Measurements from ENCODE around the gene SMYD3.

The SMYD3 gene

DNA sequence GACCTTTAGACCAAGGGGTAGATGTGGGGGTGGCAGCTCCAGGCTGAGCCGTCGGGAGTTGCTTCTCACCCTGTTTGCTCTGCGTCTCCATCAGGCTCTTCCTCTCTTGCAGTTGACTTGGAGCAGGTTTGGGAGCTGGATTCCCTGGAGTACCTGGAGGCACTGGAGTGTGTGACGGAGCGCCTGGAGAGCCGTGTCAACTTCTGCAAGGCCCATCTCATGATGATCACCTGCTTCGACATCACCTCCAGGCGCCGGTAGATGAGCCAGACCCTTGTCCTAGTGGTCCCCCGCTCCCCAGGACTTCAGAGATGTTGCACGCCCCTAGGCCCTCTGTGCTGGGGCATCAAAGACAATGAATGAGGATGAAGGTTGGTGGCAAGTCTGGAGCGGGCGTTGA, 804.7 kb downstream of the SMYD3 start:
- ChIA-PET POLR2A (no interaction called here), CTCF (no interaction called here)
- TF ChIP-seq ZNF384 (IDR thresholded peaks at IDR 0.05) (no peak), ARNT (IDR thresholded peaks at IDR 0.05) (no peak), BHLHE40 (IDR thresholded peaks at IDR 0.05; ENCODE audit: borderline replicate concordance) (no peak), CTBP1 (IDR thresholded peaks at IDR 0.05; ENCODE audit: borderline replicate concordance) (no peak), FOXK2 (IDR thresholded peaks at IDR 0.05) (no peak), L3MBTL2 (conservative IDR thresholded peaks at IDR 0.05) (no peak), ELF4 (IDR thresholded peaks at IDR 0.05) (no peak), FOXM1 (IDR thresholded peaks at IDR 0.05; ENCODE audit: borderline replicate concordance) (no peak), FOXA1 (IDR thresholded peaks at IDR 0.05) (no peak), HDGF (IDR thresholded peaks at IDR 0.05; ENCODE audit: borderline replicate concordance) (no peak), NFRKB (IDR thresholded peaks at IDR 0.05) (no peak), TARDBP (IDR thresholded peaks at IDR 0.05) (no peak), PKNOX1 (IDR thresholded peaks at IDR 0.05) (no peak), LEF1 (IDR thresholded peaks at IDR 0.05; ENCODE audit: borderline replicate concordance) (no peak), SUZ12 (IDR thresholded peaks at IDR 0.05) (no peak), SP1 (IDR thresholded peaks at IDR 0.05) (no peak)
- no peak for DNase-seq (ENCODE audit: extremely low spot score)

- CTCF ChIA-PET: no interaction called here
- TF ChIP-seq FOXM1 (IDR thresholded peaks at IDR 0.05; ENCODE audit: borderline replicate concordance): no peak
- no peak for TF ChIP-seq FOXA1 (IDR thresholded peaks at IDR 0.05)
- no peak for TF ChIP-seq L3MBTL2 (conservative IDR thresholded peaks at IDR 0.05)
- TF ChIP-seq NFRKB (IDR thresholded peaks at IDR 0.05): no peak
- no peak for TF ChIP-seq ARNT (IDR thresholded peaks at IDR 0.05)
- TF ChIP-seq ZNF384 (IDR thresholded peaks at IDR 0.05): no peak
- TF ChIP-seq HDGF (IDR thresholded peaks at IDR 0.05; ENCODE audit: borderline replicate concordance): no peak
- TF ChIP-seq CTBP1 (IDR thresholded peaks at IDR 0.05; ENCODE audit: borderline replicate concordance): no peak
- TF ChIP-seq FOXK2 (IDR thresholded peaks at IDR 0.05): no peak
- no peak for TF ChIP-seq PKNOX1 (IDR thresholded peaks at IDR 0.05)
- TF ChIP-seq LEF1 (IDR thresholded peaks at IDR 0.05; ENCODE audit: borderline replicate concordance): no peak
- TF ChIP-seq TARDBP (IDR thresholded peaks at IDR 0.05): no peak
- no peak for DNase-seq (ENCODE audit: extremely low spot score)
- POLR2A ChIA-PET: no interaction called here
These were observed 805.4 kb downstream of the SMYD3 start for GRCh38 chr1:245701631-245702030.

- ChIA-PET CTCF (no interaction called here), POLR2A (no interaction called here)
- DNase-seq (ENCODE audit: extremely low spot score): no peak
- TF ChIP-seq L3MBTL2 (conservative IDR thresholded peaks at IDR 0.05) (no peak), CTBP1 (IDR thresholded peaks at IDR 0.05; ENCODE audit: borderline replicate concordance) (no peak), PKNOX1 (IDR thresholded peaks at IDR 0.05) (no peak), SUZ12 (IDR thresholded peaks at IDR 0.05) (no peak), FOXA1 (IDR thresholded peaks at IDR 0.05) (no peak), FOXK2 (IDR thresholded peaks at IDR 0.05) (no peak), TARDBP (IDR thresholded peaks at IDR 0.05) (no peak), BHLHE40 (IDR thresholded peaks at IDR 0.05; ENCODE audit: borderline replicate concordance) (no peak), HDGF (IDR thresholded peaks at IDR 0.05; ENCODE audit: borderline replicate concordance) (no peak), FOXM1 (IDR thresholded peaks at IDR 0.05; ENCODE audit: borderline replicate concordance) (no peak), NFRKB (IDR thresholded peaks at IDR 0.05) (no peak), ARNT (IDR thresholded peaks at IDR 0.05) (no peak), ZNF384 (IDR thresholded peaks at IDR 0.05) (no peak), LEF1 (IDR thresholded peaks at IDR 0.05; ENCODE audit: borderline replicate concordance) (no peak), ELF4 (IDR thresholded peaks at IDR 0.05) (no peak), SP1 (IDR thresholded peaks at IDR 0.05) (no peak)
These were observed 806.4 kb downstream of the SMYD3 start for GRCh38 chr1:245700631-245701030.

All from HEK293T (cell line).